Panc1 (cell line): Measurements from ENCODE around the gene DAB2. TPM values are rescaled to one million over a fixed set of nuclear protein-coding genes. Genes with fewer than 3 reads are reported as not detected.

Experiments
- ATAC-seq: fragments of 200-7000 bp; cut with Tn5 transposase; 2 replicates; pipeline ENCODE4 v1.9.1; 2020; ENCODE audit warnings: mild to moderate bottlenecking, moderate library complexity
- BruUV-seq: library from RNA; stranded (reverse); fragments of 400-500 nt; replicated peaks from 2 replicates; lab custom pipeline; 2021; lab: Mats Ljungman, UMichigan
- CTCF ChIA-PET: fragments of 300-600 bp; sonication (Branson Sonifier 250); formaldehyde crosslinking; loops from one replicate; lab custom pipeline; 2022; ENCODE audit warnings: antibody characterized with exemption; lab: Charles Lee
- POLR2A ChIA-PET: fragments of 300-600 bp; sonication (Branson Sonifier 250); formaldehyde crosslinking; loops from one replicate; lab custom pipeline; 2022; ENCODE audit warnings: antibody characterized with exemption; lab: Charles Lee
- DNase-seq: peaks from one replicate; pipeline ENCODE4 v3.0.0-alpha.2; 2010; ENCODE audit warnings: low read depth, low spot score
- H3K27ac ChIP-seq: 2 replicates; pipeline ENCODE4 v1.5.1; 2011; ENCODE audit warnings: mild to moderate bottlenecking, low read length, inconsistent platforms
- H3K27me3 ChIP-seq: fragments of 200-500 bp; sonication (Bioruptor generic); 2 replicates; pipeline ENCODE4 v1.6.0; 2014; ENCODE audit warnings: low read length, inconsistent platforms; ENCODE audit not compliant: control insufficient read depth, insufficient read depth
- H3K36me3 ChIP-seq: fragments of 200-500 bp; sonication (Bioruptor generic); 2 replicates; pipeline ENCODE4 v1.5.1; 2014; ENCODE audit warnings: inconsistent platforms, mild to moderate bottlenecking, low read length, moderate library complexity; ENCODE audit not compliant: control insufficient read depth, insufficient read depth
- H3K4me1 ChIP-seq: 2 replicates; pipeline ENCODE4 v1.5.1; 2011; ENCODE audit warnings: inconsistent platforms, mild to moderate bottlenecking, low read length, moderate library complexity; ENCODE audit not compliant: control insufficient read depth, insufficient read depth
- H3K4me3 ChIP-seq, 2 experiments: 2 replicates each; pipeline ENCODE4 v1.5.1; 2011 to 2012; ENCODE audit warnings: low read depth in 2 of 2, low read length in 2 of 2, mild to moderate bottlenecking in 2 of 2, inconsistent platforms in 1 of 2, moderate library complexity in 1 of 2
- H3K9me3 ChIP-seq: fragments of 200-500 bp; sonication (Bioruptor generic); 2 replicates; pipeline ENCODE4 v1.5.1; 2014; ENCODE audit warnings: low read depth, mild to moderate bottlenecking, inconsistent platforms, low read length, moderate library complexity; ENCODE audit not compliant: control insufficient read depth, insufficient read depth
- POLR2AphosphoS5 ChIP-seq: IDR thresholded peaks from 2 replicates; pipeline ENCODE4 v1.6.1; 2012; ENCODE audit warnings: mild to moderate bottlenecking, low read depth, low read length, moderate library complexity
- SIN3A ChIP-seq: IDR thresholded peaks from 2 replicates; pipeline ENCODE4 v1.6.1; 2012; ENCODE audit warnings: low read depth, mild to moderate bottlenecking, low read length, moderate library complexity, borderline replicate concordance; ENCODE audit not compliant: insufficient read depth
- TCF7L2 ChIP-seq: IDR thresholded peaks from 2 replicates; pipeline ENCODE4 v1.6.1; 2011; ENCODE audit warnings: mild to moderate bottlenecking, low read depth, low read length, inconsistent platforms
- in situ Hi-C: cut with HindIII; loops from 2 replicates; pipeline ENCODE4 v1.10.0; 2016; ENCODE audit warnings: low sequenced_read_pairs, low pct_unique_long_range_greater_than_20kb
- intact Hi-C: fragments of 100-400 bp; cut with micrococcal nuclease; formaldehyde crosslinking; loops from one replicate; pipeline ENCODE4 v1.10.0; 2022; ENCODE audit not compliant: unreplicated experiment
- total RNA-seq: library from RNA; stranded (reverse); gene quantifications from one replicate; pipeline ENCODE4 v1.2.1, GENCODE V29; 2021; ENCODE audit not compliant: unreplicated experiment
- TF ChIP-seq, protein P1 (sequence below): fragments of 450-650 bp; IDR thresholded peaks from 2 replicates; pipeline ENCODE4 v1.5.1; 2017; ENCODE audit warnings: mild to moderate bottlenecking
- TF ChIP-seq, protein P2 (sequence below), 2 experiments: IDR thresholded peaks; 2 replicates each; pipeline ENCODE4 v1.6.1; 2011 to 2012; ENCODE audit warnings: low read depth in 2 of 2, control low read depth in 1 of 2, low read length in 1 of 2, mild to moderate bottlenecking in 1 of 2, moderate library complexity in 1 of 2; ENCODE audit not compliant: insufficient read depth in 1 of 2

The DAB2 gene
- total RNA-seq, 1 experiment from 2014 or later: 1.7 TPM

DNA sequence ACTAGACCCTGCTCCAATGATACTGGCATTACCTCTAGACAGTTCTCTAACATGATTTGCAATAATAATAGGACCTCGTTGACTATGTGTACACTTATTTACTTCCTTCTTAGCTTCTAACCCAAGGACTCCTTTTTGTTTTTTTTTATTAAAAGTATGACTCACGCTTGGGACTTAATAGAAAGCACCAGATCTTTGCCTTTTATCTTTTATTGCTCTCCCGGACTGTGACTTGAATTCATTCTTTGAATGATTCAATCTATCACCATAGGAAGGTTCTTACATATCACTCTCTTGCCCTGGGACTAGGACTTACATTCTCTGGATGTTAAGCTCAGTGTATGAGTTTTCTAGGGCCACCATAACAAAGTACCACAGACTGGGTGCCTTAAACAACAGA lies 69.5 kb downstream of the DAB2 start:
- CTCF ChIA-PET: no interaction called here

DNA sequence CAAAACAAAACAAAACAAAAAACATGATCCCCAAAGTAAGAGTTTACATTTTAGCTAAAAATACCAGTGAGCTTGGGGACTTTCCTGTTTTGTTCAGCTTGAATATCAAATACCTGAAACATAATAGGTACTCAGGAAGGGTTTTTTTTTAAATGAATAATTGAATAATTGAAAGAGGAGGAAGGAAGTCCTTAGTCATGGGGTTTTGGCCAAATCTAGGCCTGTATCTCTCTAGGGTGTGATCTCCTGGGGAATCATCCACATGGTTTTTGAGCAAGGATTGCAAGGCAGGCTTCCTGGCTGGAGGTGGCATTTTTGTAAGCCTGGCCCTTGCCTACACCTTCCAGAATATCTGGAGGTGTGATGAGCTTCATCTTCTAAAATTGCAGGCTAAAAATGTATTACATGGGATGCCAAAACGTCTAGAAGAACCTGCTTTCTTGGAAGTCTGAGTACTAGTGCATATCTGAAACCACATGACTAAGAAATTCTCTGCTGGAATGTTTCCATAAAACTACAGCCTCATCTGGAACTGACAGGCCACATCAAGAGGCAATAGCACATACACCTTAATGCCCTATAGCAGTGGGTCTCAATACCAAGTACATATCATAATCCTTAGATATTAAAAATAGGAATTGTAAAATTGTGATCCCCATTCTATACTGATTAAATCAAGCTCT lies 70.9 kb downstream of the DAB2 start:
- ATAC-seq (no peak), DNase-seq (no peak)
- no TSS peak for BruUV-seq
- H3K27me3 ChIP-seq: no peaks in the 10 kb centered on the region
- H3K27ac ChIP-seq: no peak overlapping the region
- in situ Hi-C loops: no loop called here
- intact Hi-C loops: no loop called here
- ChIA-PET CTCF (no interaction called here), POLR2A (no interaction called here)
- H3K4me3 ChIP-seq: no peak overlapping the region
- TF ChIP-seq TCF7L2: no peak
- TF ChIP-seq SIN3A: no peak
- no peak for TF ChIP-seq POLR2AphosphoS5
- TF ChIP-seq, protein P1, sequence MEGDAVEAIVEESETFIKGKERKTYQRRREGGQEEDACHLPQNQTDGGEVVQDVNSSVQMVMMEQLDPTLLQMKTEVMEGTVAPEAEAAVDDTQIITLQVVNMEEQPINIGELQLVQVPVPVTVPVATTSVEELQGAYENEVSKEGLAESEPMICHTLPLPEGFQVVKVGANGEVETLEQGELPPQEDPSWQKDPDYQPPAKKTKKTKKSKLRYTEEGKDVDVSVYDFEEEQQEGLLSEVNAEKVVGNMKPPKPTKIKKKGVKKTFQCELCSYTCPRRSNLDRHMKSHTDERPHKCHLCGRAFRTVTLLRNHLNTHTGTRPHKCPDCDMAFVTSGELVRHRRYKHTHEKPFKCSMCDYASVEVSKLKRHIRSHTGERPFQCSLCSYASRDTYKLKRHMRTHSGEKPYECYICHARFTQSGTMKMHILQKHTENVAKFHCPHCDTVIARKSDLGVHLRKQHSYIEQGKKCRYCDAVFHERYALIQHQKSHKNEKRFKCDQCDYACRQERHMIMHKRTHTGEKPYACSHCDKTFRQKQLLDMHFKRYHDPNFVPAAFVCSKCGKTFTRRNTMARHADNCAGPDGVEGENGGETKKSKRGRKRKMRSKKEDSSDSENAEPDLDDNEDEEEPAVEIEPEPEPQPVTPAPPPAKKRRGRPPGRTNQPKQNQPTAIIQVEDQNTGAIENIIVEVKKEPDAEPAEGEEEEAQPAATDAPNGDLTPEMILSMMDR: no peak
- TF ChIP-seq, protein P2, sequence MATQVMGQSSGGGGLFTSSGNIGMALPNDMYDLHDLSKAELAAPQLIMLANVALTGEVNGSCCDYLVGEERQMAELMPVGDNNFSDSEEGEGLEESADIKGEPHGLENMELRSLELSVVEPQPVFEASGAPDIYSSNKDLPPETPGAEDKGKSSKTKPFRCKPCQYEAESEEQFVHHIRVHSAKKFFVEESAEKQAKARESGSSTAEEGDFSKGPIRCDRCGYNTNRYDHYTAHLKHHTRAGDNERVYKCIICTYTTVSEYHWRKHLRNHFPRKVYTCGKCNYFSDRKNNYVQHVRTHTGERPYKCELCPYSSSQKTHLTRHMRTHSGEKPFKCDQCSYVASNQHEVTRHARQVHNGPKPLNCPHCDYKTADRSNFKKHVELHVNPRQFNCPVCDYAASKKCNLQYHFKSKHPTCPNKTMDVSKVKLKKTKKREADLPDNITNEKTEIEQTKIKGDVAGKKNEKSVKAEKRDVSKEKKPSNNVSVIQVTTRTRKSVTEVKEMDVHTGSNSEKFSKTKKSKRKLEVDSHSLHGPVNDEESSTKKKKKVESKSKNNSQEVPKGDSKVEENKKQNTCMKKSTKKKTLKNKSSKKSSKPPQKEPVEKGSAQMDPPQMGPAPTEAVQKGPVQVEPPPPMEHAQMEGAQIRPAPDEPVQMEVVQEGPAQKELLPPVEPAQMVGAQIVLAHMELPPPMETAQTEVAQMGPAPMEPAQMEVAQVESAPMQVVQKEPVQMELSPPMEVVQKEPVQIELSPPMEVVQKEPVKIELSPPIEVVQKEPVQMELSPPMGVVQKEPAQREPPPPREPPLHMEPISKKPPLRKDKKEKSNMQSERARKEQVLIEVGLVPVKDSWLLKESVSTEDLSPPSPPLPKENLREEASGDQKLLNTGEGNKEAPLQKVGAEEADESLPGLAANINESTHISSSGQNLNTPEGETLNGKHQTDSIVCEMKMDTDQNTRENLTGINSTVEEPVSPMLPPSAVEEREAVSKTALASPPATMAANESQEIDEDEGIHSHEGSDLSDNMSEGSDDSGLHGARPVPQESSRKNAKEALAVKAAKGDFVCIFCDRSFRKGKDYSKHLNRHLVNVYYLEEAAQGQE (IDR thresholded peaks at IDR 0.05; ENCODE audit: insufficient read depth in 1 of 2, low read depth in 2 of 2, low read length in 1 of 2): no peak
- H3K4me1 ChIP-seq: no peaks in the 10 kb centered on the region
- no peaks in the 10 kb centered on the region for H3K36me3 ChIP-seq
- no peaks in the 10 kb centered on the region for H3K9me3 ChIP-seq

More for the DNA sequence above, 69.5 kb downstream of the DAB2 start:
- no peak overlapping the region for H3K4me3 ChIP-seq
- H3K27ac ChIP-seq: no peak overlapping the region
- intact Hi-C loops: no loop called here
- no TSS peak for BruUV-seq
- in situ Hi-C loops: no loop called here
- TF ChIP-seq POLR2AphosphoS5: no peak
- no peaks in the 10 kb centered on the region for H3K9me3 ChIP-seq
- DNase-seq (no peak), ATAC-seq (no peak)
- no peaks in the 10 kb centered on the region for H3K27me3 ChIP-seq
- POLR2A ChIA-PET: no interaction called here
- no peaks in the 10 kb centered on the region for H3K36me3 ChIP-seq
- H3K4me1 ChIP-seq: no peaks in the 10 kb centered on the region

DNA sequence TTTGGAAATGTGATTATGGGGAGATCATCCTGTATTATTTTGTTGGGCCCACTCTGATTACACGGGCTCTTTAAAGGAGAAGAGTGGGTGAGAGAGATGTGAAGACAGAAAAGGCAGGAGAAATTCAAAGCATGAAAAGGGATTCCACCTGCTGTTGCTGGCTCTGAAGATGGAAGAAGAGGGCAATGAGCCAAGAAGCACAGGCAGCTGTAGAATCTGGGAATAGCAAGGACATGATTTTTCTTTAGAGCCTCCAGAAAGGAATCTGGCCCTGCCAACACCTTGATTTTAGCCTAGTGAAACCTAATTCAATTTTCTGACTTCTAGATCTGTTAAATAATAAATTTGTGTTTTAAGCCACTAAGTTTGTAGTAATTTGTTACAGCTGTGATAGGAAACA lies 71.8 kb downstream of the DAB2 start:
- in situ Hi-C loops: no loop called here
- no peaks in the 10 kb centered on the region for H3K36me3 ChIP-seq
- no peaks in the 10 kb centered on the region for H3K9me3 ChIP-seq
- no peak overlapping the region for H3K27ac ChIP-seq
- no peak for ATAC-seq
- no peak overlapping the region for H3K4me3 ChIP-seq
- CTCF ChIA-PET: no interaction called here
- POLR2A ChIA-PET: no interaction called here
- no peak for DNase-seq
- TF ChIP-seq TCF7L2 (no peak), SIN3A (no peak), POLR2AphosphoS5 (no peak)
- TF ChIP-seq, protein P1: no peak
- TF ChIP-seq, protein P2 (IDR thresholded peaks at IDR 0.05; ENCODE audit: insufficient read depth in 1 of 2, low read depth in 2 of 2, low read length in 1 of 2): no peak
- no TSS peak for BruUV-seq
- intact Hi-C loops: no loop called here
- H3K27me3 ChIP-seq: no peaks in the 10 kb centered on the region
- no peaks in the 10 kb centered on the region for H3K4me1 ChIP-seq
